ENCODE data around the gene PRCC. TPM values are rescaled to one million over a fixed set of nuclear protein-coding genes. Genes with fewer than 3 reads are reported as not detected.

The PRCC gene
- total and polyA plus RNA-seq, 2 of the 13 experiments (the other 11 are each of a cell fraction or from before 2014, with no cell fraction given) = 24.2 to 40.5 TPM

- TF ChIP-seq HBP1 (CRISPR knock-in tag; IDR thresholded peaks at IDR 0.05; ENCODE audit: low read depth) (peak; percentile 53; the same call in 1 of the 2 replicates), POLR2A (IDR thresholded peaks at IDR 0.05; ENCODE audit: insufficient read depth in 1 of 2, low read depth in 2 of 2, low read length in 2 of 2) (peak in 1 of 2 experiments; percentile 67; a peak in 2 of 4 replicates), KLF15 (CRISPR knock-in tag; IDR thresholded peaks at IDR 0.05; ENCODE audit: borderline replicate concordance) (0 out of 2 replicates have a peak, but pooled peaks have one; percentile 56), ZNF414 (CRISPR knock-in tag; IDR thresholded peaks at IDR 0.05) (no peak; the same call in 1 of the 2 replicates), ZBTB33 (CRISPR knock-in tag; IDR thresholded peaks at IDR 0.05) (no peak), THAP8 (CRISPR knock-in tag; IDR thresholded peaks at IDR 0.05; ENCODE audit: borderline replicate concordance) (no peak), CHCHD3 (CRISPR knock-in tag; IDR thresholded peaks at IDR 0.05) (peak; percentile 42; the same call in 1 of the 2 replicates), SP5 (CRISPR knock-in tag; IDR thresholded peaks at IDR 0.05; ENCODE audit: borderline replicate concordance, low read depth) (peak; percentile 59; the same call in 1 of the 2 replicates), ZKSCAN5 (CRISPR knock-in tag; IDR thresholded peaks at IDR 0.05) (no peak), NFE2L1 (CRISPR knock-in tag; IDR thresholded peaks at IDR 0.05; ENCODE audit: borderline replicate concordance) (no peak), FOXP1 (IDR thresholded peaks at IDR 0.05) (no peak), FOXP1 (CRISPR knock-in tag; IDR thresholded peaks at IDR 0.05) (0 out of 2 replicates have a peak, but pooled peaks have one; percentile 13), NR2F1 (CRISPR knock-in tag; IDR thresholded peaks at IDR 0.05) (no peak), ZNF33B (CRISPR knock-in tag; IDR thresholded peaks at IDR 0.05) (no peak), REST (IDR thresholded peaks at IDR 0.05; ENCODE audit: borderline replicate concordance in 1 of 2, low read depth in 1 of 2, low read length in 2 of 2) (no peak), ZNF225 (CRISPR knock-in tag; IDR thresholded peaks at IDR 0.05) (no peak), ZNF724P (CRISPR knock-in tag; IDR thresholded peaks at IDR 0.05; ENCODE audit: borderline replicate concordance) (peak; percentile 77; the same call in 1 of the 2 replicates), FOXK2 (IDR thresholded peaks at IDR 0.05) (no peak), TFDP1 (CRISPR knock-in tag; IDR thresholded peaks at IDR 0.05; ENCODE audit: borderline replicate concordance) (peak; percentile 91)
Measured at GRCh38 chr1:156751757-156752481, 15.4 kb upstream of the PRCC start (continued).
